Measurements from ENCODE around the gene SCAMP4. TPM values are rescaled to one million over a fixed set of nuclear protein-coding genes. Genes with fewer than 3 reads are reported as not detected.

Gene SCAMP4
- polyA plus RNA-seq, 2 of the 4 experiments (the other 2 are of a cell fraction): 7.6 to 63.0 TPM

DNA sequence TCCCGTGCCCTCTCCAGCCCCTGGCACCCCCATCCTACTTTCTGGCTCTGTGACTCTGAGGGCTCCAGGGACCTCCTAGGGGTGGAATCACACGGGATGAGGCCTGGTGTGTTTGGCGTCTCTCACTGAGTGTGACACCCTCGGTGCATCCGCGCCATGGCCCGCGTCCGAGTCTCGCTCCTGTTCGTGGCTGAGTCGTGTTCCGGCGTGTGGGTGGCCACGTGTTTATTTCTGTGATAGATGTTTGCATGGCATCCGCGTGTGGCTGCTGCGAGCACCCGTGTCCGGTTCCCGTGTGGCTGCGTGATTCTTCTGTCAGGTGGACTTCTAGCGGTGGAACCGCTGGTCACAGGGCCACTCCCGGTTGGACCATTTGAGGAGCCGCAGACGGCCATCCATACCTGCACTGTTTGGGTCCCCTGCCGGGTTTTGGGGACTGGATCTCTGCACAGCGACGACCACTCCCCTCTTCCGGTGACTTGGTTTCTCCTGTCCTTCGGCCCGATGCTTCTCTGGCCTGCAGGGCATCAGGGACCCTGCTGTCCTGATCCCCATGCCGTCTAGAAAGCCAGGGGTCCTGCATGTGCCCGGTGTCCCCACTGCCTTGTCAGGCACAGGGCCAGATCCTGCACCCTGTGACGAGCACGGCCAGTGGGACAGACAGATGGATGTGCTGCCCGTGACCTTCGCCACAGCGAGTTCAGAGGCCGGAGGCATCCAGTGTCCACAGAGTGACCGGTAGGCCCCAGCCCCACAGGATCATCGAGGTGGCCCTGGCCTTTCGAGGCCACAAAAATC, 44.3 kb downstream of the SCAMP4 start:
- WGBS (ENCODE audit: missing lambda C conversion rate): 97% methylated on average over 44 of the region's 44 CpGs
- Histone ChIP-seq H3K9me3 (no peaks in the 10 kb centered on the region), H3K27ac (no peak overlapping the region), H3K4me3 (no peak overlapping the region), H3K4me2 (no peak overlapping the region), H3K4me1 (no peaks in the 10 kb centered on the region)
- no peak for FAIRE-seq
- ATAC-seq: no peak
- ChIA-PET POLR2A (no interaction called here), CTCF (no interaction called here)
- no peak for TF ChIP-seq BHLHE40 (IDR thresholded peaks at IDR 0.05; ENCODE audit: low read depth, low read length)
- TF ChIP-seq, protein P1, sequence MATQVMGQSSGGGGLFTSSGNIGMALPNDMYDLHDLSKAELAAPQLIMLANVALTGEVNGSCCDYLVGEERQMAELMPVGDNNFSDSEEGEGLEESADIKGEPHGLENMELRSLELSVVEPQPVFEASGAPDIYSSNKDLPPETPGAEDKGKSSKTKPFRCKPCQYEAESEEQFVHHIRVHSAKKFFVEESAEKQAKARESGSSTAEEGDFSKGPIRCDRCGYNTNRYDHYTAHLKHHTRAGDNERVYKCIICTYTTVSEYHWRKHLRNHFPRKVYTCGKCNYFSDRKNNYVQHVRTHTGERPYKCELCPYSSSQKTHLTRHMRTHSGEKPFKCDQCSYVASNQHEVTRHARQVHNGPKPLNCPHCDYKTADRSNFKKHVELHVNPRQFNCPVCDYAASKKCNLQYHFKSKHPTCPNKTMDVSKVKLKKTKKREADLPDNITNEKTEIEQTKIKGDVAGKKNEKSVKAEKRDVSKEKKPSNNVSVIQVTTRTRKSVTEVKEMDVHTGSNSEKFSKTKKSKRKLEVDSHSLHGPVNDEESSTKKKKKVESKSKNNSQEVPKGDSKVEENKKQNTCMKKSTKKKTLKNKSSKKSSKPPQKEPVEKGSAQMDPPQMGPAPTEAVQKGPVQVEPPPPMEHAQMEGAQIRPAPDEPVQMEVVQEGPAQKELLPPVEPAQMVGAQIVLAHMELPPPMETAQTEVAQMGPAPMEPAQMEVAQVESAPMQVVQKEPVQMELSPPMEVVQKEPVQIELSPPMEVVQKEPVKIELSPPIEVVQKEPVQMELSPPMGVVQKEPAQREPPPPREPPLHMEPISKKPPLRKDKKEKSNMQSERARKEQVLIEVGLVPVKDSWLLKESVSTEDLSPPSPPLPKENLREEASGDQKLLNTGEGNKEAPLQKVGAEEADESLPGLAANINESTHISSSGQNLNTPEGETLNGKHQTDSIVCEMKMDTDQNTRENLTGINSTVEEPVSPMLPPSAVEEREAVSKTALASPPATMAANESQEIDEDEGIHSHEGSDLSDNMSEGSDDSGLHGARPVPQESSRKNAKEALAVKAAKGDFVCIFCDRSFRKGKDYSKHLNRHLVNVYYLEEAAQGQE (IDR thresholded peaks at IDR 0.05): no peak
- no peak for DNase-seq (ENCODE audit: low read depth in 1 of 2, low spot score in 1 of 2)

DNA sequence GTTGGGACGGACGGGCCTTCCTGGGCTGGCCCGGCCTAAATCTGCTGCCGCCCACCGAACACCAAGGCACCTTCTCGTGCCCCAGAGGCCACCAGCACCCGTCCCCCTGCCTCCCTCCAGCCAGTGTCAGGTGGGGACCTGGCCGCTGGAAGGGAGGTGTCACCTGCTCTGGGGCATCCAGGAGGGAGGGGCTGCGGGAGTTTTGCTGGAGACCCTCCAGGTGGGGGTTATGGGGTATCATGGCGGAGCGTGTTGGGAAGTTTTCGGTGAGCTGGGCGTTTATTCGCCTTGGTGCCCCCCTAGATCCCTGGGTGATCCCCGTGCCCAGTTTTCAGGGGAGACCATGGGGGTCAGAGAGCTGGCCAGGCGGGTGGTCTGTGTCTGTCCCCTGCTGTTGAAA, 45.4 kb downstream of the SCAMP4 start:
- no peak for TF ChIP-seq MAZ (IDR thresholded peaks at IDR 0.05; ENCODE audit: borderline replicate concordance, low read depth, low read length)
- TF ChIP-seq, protein P2, sequence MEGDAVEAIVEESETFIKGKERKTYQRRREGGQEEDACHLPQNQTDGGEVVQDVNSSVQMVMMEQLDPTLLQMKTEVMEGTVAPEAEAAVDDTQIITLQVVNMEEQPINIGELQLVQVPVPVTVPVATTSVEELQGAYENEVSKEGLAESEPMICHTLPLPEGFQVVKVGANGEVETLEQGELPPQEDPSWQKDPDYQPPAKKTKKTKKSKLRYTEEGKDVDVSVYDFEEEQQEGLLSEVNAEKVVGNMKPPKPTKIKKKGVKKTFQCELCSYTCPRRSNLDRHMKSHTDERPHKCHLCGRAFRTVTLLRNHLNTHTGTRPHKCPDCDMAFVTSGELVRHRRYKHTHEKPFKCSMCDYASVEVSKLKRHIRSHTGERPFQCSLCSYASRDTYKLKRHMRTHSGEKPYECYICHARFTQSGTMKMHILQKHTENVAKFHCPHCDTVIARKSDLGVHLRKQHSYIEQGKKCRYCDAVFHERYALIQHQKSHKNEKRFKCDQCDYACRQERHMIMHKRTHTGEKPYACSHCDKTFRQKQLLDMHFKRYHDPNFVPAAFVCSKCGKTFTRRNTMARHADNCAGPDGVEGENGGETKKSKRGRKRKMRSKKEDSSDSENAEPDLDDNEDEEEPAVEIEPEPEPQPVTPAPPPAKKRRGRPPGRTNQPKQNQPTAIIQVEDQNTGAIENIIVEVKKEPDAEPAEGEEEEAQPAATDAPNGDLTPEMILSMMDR (IDR thresholded peaks at IDR 0.05): no peak
- no peak for TF ChIP-seq JUNB (IDR thresholded peaks at IDR 0.05)
- TF ChIP-seq, protein P1 (IDR thresholded peaks at IDR 0.05): no peak
- no peak for TF ChIP-seq RARB (CRISPR knock-in tag; IDR thresholded peaks at IDR 0.05)
- no peak for TF ChIP-seq FOSL2 (IDR thresholded peaks at IDR 0.05)
- no peak for TF ChIP-seq FOSL2 (CRISPR knock-in tag; IDR thresholded peaks at IDR 0.05)
- no peak for TF ChIP-seq POLR2AphosphoS2 (conservative IDR thresholded peaks at IDR 0.05; ENCODE audit: low read length)
- no peak for TF ChIP-seq HEYL (CRISPR knock-in tag; IDR thresholded peaks at IDR 0.05)
- no peak for TF ChIP-seq FOXS1 (CRISPR knock-in tag; IDR thresholded peaks at IDR 0.05)
- no peak for TF ChIP-seq KDM1A (IDR thresholded peaks at IDR 0.05; ENCODE audit: low read depth)
- TF ChIP-seq, protein P3, sequence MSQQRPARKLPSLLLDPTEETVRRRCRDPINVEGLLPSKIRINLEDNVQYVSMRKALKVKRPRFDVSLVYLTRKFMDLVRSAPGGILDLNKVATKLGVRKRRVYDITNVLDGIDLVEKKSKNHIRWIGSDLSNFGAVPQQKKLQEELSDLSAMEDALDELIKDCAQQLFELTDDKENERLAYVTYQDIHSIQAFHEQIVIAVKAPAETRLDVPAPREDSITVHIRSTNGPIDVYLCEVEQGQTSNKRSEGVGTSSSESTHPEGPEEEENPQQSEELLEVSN (IDR thresholded peaks at IDR 0.05; ENCODE audit: borderline replicate concordance, low read depth): no peak
- TF ChIP-seq, protein P4, sequence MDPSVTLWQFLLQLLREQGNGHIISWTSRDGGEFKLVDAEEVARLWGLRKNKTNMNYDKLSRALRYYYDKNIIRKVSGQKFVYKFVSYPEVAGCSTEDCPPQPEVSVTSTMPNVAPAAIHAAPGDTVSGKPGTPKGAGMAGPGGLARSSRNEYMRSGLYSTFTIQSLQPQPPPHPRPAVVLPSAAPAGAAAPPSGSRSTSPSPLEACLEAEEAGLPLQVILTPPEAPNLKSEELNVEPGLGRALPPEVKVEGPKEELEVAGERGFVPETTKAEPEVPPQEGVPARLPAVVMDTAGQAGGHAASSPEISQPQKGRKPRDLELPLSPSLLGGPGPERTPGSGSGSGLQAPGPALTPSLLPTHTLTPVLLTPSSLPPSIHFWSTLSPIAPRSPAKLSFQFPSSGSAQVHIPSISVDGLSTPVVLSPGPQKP (IDR thresholded peaks at IDR 0.05; ENCODE audit: low read depth, low read length): no peak
- no peak for TF ChIP-seq MAFK (IDR thresholded peaks at IDR 0.05; ENCODE audit: partially characterized antibody)
- ChIA-PET CTCF (interaction anchor here (0.6 to 1.6 kb wide), 2 partner anchors 53 to 142 kb away, joined by 3 read pairs; no protein-coding TSS in a partner anchor), POLR2A (no interaction called here)
- Histone ChIP-seq H3K4me2 (no peak overlapping the region), H3K4me1 (no peaks in the 10 kb centered on the region), H3K27ac (no peak overlapping the region), H3K4me3 (no peak overlapping the region), H3K9me3 (no peaks in the 10 kb centered on the region)
- FAIRE-seq (no peak), ATAC-seq (no peak), DNase-seq (ENCODE audit: low read depth in 1 of 2, low spot score in 1 of 2) (no peak)
- WGBS (ENCODE audit: missing lambda C conversion rate): 94% methylated on average over 15 of the region's 16 CpGs

Data from A549 (cell line).